Liver (tissue), 3 donors: ENCODE measurements around the gene DAO.

Experiments used
- EGR1 ChIP-seq, 2 donors: IDR thresholded peaks; 2 replicates each; pipeline ENCODE4 v1.6.1; 2016 to 2018; ENCODE audit warnings: antibody characterized with exemption in 2 of 2, low read depth in 2 of 2
- FOXA1 ChIP-seq: IDR thresholded peaks from 2 replicates; pipeline ENCODE4 v1.6.1; 2016; ENCODE audit warnings: antibody characterized with exemption
- GABPA ChIP-seq, 2 donors: IDR thresholded peaks in 1 of 2; conservative IDR thresholded peaks in 1 of 2; 2 replicates each; pipeline ENCODE4 v1.6.1; 2016; ENCODE audit warnings: antibody characterized with exemption in 2 of 2, mild to moderate bottlenecking in 1 of 2, moderate library complexity in 1 of 2
- JUND ChIP-seq, 2 donors: IDR thresholded peaks; 2 replicates each; pipeline ENCODE4 v1.6.1; 2016; ENCODE audit warnings: antibody characterized with exemption in 2 of 2
- RAD21 ChIP-seq, 2 donors: IDR thresholded peaks; 2 replicates each; pipeline ENCODE4 v1.6.1; 2016; ENCODE audit warnings: antibody characterized with exemption in 2 of 2, mild to moderate bottlenecking in 2 of 2
- RXRA ChIP-seq, 2 donors: IDR thresholded peaks; 2 replicates each; pipeline ENCODE4 v1.6.1; 2017 to 2018; ENCODE audit warnings: antibody characterized with exemption in 2 of 2, mild to moderate bottlenecking in 1 of 2
- TAF1 ChIP-seq: conservative IDR thresholded peaks from 2 replicates; pipeline ENCODE4 v1.6.1; 2016; ENCODE audit warnings: antibody characterized with exemption, mild to moderate bottlenecking
- YY1 ChIP-seq: IDR thresholded peaks from 2 replicates; pipeline ENCODE4 v1.6.1; 2016; ENCODE audit warnings: antibody characterized with exemption, mild to moderate bottlenecking
- TF ChIP-seq, protein P1 (sequence below): fragments of 150-350 bp; IDR thresholded peaks from 2 replicates; pipeline ENCODE4 v1.5.1; 2017; ENCODE audit warnings: improper control_type of control experiment, low read depth, low read length; ENCODE audit not compliant: missing input control
- TF ChIP-seq, protein P2 (sequence below): IDR thresholded peaks from 2 replicates; pipeline ENCODE4 v1.6.1; 2016; ENCODE audit warnings: antibody characterized with exemption
- TF ChIP-seq, protein P3 (sequence below): IDR thresholded peaks from 2 replicates; pipeline ENCODE4 v1.6.1; 2016; ENCODE audit warnings: antibody characterized with exemption, mild to moderate bottlenecking
- TF ChIP-seq, protein P4 (sequence below): IDR thresholded peaks from 2 replicates; pipeline ENCODE4 v1.6.1; 2016; ENCODE audit warnings: antibody characterized with exemption
- TF ChIP-seq, protein P5 (sequence below): IDR thresholded peaks from 2 replicates; pipeline ENCODE4 v1.6.1; 2016; ENCODE audit warnings: antibody characterized with exemption
- donor health status: healthy.
- donor health status: healthy.

DNA sequence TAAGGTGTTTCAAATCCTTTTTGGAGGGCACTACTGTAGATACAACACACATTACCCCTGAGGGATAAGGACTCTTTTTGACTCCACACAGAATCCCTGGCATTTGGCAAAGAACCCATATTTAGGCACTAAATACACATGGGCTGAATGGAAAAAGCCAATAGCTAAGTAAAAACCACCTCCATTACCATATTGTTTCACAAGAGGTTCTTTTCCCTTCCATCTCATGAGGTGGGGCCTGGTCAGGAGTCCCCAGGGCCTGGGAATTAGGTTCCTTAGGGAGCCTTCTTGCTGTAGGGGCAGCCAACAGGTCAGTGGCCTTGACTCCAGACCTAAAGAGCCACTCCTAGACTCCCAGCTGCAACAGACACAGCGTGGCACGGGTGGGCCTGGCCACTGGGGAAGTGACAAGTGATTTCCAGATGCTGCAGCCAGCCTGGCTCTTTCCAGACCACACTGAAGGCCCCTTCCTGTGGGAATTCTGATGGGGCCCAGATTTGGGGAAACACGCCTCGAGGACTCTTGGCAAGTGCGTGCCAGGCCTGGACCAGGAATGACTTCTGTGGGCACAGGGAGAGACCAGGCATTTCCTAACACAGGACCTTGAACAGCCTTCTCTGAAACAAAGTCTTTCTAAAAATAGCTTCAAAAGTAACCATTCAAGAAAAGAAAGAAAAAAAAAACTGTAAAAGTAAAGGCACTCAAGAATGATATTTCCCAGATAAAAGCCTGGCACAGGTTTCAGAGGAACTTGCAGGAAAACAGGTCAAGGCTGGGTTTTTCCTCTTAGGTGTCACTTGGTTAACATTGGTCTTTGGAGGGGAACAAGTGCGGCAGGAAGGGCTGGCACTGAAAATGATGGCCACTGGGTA, 40.6 kb upstream of the DAO start:
- TF ChIP-seq, protein P1, sequence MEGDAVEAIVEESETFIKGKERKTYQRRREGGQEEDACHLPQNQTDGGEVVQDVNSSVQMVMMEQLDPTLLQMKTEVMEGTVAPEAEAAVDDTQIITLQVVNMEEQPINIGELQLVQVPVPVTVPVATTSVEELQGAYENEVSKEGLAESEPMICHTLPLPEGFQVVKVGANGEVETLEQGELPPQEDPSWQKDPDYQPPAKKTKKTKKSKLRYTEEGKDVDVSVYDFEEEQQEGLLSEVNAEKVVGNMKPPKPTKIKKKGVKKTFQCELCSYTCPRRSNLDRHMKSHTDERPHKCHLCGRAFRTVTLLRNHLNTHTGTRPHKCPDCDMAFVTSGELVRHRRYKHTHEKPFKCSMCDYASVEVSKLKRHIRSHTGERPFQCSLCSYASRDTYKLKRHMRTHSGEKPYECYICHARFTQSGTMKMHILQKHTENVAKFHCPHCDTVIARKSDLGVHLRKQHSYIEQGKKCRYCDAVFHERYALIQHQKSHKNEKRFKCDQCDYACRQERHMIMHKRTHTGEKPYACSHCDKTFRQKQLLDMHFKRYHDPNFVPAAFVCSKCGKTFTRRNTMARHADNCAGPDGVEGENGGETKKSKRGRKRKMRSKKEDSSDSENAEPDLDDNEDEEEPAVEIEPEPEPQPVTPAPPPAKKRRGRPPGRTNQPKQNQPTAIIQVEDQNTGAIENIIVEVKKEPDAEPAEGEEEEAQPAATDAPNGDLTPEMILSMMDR, result no peak
- TF ChIP-seq EGR1 (IDR thresholded peaks at IDR 0.05; ENCODE audit: low read depth in 2 of 2), result no peak
- TF ChIP-seq YY1, result no peak
- TF ChIP-seq GABPA (IDR thresholded peaks at IDR 0.05 in 1 of 2, conservative IDR thresholded peaks at IDR 0.05 in 1 of 2), result no peak
- no peak for TF ChIP-seq TAF1
- TF ChIP-seq, protein P2, sequence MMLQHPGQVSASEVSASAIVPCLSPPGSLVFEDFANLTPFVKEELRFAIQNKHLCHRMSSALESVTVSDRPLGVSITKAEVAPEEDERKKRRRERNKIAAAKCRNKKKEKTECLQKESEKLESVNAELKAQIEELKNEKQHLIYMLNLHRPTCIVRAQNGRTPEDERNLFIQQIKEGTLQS, result no peak
- TF ChIP-seq, protein P3, sequence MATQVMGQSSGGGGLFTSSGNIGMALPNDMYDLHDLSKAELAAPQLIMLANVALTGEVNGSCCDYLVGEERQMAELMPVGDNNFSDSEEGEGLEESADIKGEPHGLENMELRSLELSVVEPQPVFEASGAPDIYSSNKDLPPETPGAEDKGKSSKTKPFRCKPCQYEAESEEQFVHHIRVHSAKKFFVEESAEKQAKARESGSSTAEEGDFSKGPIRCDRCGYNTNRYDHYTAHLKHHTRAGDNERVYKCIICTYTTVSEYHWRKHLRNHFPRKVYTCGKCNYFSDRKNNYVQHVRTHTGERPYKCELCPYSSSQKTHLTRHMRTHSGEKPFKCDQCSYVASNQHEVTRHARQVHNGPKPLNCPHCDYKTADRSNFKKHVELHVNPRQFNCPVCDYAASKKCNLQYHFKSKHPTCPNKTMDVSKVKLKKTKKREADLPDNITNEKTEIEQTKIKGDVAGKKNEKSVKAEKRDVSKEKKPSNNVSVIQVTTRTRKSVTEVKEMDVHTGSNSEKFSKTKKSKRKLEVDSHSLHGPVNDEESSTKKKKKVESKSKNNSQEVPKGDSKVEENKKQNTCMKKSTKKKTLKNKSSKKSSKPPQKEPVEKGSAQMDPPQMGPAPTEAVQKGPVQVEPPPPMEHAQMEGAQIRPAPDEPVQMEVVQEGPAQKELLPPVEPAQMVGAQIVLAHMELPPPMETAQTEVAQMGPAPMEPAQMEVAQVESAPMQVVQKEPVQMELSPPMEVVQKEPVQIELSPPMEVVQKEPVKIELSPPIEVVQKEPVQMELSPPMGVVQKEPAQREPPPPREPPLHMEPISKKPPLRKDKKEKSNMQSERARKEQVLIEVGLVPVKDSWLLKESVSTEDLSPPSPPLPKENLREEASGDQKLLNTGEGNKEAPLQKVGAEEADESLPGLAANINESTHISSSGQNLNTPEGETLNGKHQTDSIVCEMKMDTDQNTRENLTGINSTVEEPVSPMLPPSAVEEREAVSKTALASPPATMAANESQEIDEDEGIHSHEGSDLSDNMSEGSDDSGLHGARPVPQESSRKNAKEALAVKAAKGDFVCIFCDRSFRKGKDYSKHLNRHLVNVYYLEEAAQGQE, result no peak
- TF ChIP-seq, protein P4, sequence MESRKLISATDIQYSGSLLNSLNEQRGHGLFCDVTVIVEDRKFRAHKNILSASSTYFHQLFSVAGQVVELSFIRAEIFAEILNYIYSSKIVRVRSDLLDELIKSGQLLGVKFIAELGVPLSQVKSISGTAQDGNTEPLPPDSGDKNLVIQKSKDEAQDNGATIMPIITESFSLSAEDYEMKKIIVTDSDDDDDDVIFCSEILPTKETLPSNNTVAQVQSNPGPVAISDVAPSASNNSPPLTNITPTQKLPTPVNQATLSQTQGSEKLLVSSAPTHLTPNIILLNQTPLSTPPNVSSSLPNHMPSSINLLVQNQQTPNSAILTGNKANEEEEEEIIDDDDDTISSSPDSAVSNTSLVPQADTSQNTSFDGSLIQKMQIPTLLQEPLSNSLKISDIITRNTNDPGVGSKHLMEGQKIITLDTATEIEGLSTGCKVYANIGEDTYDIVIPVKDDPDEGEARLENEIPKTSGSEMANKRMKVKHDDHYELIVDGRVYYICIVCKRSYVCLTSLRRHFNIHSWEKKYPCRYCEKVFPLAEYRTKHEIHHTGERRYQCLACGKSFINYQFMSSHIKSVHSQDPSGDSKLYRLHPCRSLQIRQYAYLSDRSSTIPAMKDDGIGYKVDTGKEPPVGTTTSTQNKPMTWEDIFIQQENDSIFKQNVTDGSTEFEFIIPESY, result no peak
- TF ChIP-seq JUND (IDR thresholded peaks at IDR 0.05), result no peak
- TF ChIP-seq, protein P5, sequence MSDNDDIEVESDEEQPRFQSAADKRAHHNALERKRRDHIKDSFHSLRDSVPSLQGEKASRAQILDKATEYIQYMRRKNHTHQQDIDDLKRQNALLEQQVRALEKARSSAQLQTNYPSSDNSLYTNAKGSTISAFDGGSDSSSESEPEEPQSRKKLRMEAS, result no peak
- no peak for TF ChIP-seq RXRA (IDR thresholded peaks at IDR 0.05)
- TF ChIP-seq RAD21 (IDR thresholded peaks at IDR 0.05), result no peak
- no peak for TF ChIP-seq FOXA1
